ENCODE measurements around the gene STK32B.

Gene STK32B

GRCh38 chr4:5456296-5456845, 405.1 kb downstream of the STK32B start:
- DNase-seq, result no peak

DNA sequence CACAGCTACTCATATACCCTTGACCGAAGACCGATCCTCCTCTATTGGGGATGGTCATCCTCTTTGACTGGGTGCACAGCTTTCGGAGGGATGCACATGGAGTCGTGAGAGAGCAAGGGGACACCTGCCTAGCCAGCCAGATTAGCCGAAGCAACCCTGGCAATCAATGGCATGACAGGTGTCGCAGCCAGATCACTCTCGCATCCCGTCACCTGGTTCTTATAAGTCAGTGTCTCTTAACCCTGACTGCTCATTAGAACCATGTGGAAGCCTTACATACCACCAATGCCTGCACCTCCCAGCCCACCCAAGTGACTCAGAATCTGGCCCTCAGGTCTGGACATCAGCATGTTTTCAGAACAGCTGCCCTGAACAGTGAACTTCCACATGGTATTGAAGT, 407.4 kb downstream of the STK32B start:
- no peak for DNase-seq

- no peak for DNase-seq
Observed at GRCh38 chr4:5459236-5459635, 408.0 kb downstream of the STK32B start.

DNA sequence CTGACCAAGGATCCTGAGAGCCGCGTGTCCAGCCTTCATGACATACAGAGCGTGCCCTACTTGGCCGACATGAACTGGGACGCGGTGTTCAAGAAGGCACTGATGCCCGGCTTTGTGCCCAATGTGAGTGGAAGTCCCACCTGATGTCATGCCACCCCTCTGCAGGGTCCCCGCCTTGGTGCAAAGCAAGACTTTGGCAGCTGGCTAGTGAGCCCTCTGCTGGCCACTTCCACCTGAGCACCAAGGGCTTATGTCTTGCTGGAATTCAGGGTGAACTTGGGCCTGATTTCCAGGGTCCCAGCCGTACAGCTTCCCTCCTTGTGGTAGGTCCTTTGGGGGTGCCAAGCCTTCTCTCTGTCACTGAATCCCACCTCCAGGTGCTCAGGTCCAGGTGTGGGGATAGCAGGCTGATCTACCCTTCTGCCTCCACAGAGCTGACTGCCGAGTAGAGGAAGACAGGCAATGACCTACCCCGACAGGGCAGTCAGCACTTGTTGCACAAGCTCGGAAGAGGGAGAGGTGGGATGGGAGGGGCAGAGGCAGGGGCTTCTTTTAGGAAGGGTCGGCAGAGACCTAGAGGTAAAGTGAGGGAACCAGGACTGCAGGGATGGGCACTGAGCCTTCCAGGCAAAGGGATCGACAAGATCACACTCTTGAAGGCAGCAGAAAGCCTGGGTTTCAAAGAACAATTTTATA, 409.0 kb downstream of the STK32B start:
- DNase-seq, result peak; percentile 72

GRCh38 chr4:5461477-5461876, 410.2 kb downstream of the STK32B start:
- DNase-seq, result no peak

GRCh38 chr4:5462254-5462835, 411.1 kb downstream of the STK32B start:
- no peak for DNase-seq

- no peak for DNase-seq
Observed at GRCh38 chr4:5462896-5463295, 411.6 kb downstream of the STK32B start.

- no peak for DNase-seq
Observed at GRCh38 chr4:5463361-5463760, 412.1 kb downstream of the STK32B start.

- no peak for DNase-seq
Observed at GRCh38 chr4:5463936-5464650, 412.8 kb downstream of the STK32B start.

DNA sequence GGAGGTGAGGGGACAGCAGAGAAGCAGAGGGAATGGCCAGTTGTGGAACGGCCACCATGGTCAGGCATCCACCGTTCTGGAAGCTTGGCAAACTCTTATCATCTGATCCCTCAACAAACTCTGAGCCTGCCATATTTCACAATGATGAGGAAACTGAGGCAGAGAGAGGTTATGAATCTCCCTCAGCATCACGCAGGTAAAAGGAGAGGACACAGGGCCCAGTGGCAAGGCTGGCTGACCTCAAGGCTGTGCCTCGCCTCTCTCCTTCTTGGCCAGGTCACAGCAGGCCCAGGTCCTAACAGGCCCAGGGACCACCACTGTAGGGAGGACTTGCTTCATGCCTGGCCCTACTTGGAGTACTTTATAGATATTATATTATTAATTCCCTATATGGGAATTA, 414.2 kb downstream of the STK32B start:
- no peak for DNase-seq

DNA sequence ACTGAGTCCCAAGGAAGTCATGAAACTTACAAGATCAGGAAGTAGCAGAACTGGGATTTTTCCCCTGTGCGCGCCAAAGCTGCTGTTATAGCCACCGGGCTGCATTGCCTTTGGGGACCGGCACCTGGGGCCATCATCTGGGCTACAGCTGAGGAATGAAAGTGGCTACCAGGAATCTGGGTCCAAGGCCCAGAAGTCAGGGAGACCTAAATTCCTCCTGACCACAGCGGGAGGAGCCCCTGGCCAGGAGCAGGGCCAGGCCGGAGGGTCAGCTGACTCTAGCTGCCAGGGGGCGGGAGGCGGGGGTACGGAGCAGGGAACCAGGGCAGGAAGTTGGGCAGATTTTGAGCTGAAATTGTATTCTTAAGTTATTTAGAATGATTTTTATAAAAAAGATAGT, 414.7 kb downstream of the STK32B start:
- no peak for DNase-seq

GRCh38 chr4:5467111-5467510, 415.8 kb downstream of the STK32B start:
- DNase-seq, result no peak

- no peak for DNase-seq
Observed at GRCh38 chr4:5469151-5469775, 418.0 kb downstream of the STK32B start.

- DNase-seq, result no peak
Observed at GRCh38 chr4:5469861-5470260, 418.6 kb downstream of the STK32B start.

DNA sequence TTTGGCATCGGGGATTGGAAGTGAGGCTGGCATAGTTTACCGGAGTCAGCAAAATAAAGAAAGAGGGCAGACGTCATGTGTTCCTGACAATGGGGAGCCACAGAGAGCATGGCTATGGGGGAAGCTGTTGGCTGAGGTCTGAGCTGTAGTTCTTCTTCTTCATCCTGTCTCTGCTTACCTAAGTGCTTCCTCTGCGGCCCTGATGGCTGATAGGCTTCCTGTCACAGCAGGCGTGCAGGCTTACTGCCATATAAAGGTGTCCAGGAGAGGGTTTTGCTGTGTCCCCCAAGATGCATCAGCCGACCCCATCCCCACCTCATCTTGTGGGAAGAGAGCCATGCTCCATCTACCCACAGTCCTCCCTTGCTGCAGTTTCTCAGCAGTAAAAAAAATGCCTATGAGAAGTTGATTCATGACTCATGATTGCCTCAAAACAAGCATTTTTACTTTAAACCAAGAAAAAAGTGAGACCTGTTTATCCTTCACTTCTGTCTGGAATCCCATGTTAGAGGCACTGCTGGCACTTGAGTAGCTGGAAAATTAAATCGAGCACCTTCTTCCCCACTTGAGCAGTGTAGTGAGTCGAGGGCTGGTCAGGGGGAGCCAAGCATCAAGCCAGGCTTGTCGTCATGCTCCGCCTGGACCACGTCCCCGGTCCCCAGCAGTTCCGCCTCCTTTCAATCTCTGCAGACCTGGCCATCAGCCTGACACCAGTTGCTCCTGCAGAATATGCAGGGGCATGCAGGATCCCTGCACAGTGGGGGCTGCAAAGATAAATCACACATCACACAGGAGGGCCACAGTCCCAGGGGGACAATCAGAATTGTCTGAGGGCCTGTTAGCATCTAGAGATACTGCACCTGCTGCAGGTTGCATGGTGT, 419.3 kb downstream of the STK32B start:
- DNase-seq, result no peak

DNA sequence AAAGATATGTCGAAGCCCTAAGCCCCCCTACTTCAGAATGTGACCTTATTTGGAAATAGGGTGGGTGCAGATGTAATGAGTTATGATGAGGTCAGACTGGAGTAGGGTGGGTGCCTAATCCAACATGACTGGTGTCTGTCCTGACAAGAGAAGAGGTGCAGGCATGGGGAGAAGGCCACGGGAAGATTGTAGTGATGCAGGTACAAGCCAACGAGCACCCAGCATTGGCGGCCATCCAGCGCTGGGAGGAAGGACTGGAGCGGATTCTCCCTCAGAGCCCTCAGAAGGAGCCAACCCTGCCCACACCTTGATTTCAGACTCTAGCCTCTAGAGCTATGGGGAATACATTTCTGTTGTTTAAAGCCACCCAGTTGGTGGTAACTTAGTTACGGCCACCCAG, 419.9 kb downstream of the STK32B start:
- no peak for DNase-seq

GRCh38 chr4:5471691-5472090, 420.4 kb downstream of the STK32B start:
- DNase-seq, result no peak

DNA sequence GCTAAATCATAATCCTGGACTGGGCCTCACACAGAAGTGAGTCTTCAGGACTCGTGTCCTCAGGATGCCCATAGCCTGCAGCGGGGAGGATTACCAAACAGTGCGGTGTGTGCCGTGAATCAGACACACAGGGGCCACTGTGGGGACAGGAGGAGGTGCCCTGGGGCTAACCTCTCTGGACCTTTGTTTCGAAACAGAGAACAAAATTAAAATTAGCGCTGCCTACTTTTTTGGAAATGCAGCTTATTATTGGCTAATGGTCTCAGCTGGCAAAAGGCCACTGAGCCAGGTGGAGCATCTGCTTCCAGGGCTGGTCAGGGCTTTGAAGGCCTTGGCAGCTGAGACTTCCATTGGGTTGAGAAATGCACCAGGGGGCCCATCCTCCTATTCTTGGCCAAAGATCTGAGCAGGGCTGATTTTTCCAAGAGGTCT, 420.9 kb downstream of the STK32B start:
- DNase-seq, result no peak

GRCh38 chr4:5473125-5473524, 421.8 kb downstream of the STK32B start:
- DNase-seq, result no peak

DNA sequence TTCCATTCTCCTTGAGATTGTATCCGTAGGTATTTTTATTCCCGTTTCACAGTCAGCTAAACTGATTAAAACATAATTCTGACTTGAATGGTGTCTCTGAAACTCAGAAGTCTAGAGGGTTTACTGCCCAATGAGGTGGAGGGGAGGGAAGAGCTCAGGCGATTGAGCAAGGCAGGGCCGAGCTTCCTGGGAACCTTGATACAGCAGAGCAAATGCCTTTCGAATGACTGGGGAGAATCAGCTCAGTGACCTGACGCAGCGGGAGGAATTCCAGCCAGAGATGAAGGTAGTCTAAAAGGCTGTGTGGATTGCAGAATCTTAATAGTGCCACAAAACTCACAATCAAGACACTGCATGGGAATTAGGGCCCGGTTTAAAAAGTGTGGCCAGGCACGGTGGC, 423.5 kb downstream of the STK32B start:
- no peak for DNase-seq

DNA sequence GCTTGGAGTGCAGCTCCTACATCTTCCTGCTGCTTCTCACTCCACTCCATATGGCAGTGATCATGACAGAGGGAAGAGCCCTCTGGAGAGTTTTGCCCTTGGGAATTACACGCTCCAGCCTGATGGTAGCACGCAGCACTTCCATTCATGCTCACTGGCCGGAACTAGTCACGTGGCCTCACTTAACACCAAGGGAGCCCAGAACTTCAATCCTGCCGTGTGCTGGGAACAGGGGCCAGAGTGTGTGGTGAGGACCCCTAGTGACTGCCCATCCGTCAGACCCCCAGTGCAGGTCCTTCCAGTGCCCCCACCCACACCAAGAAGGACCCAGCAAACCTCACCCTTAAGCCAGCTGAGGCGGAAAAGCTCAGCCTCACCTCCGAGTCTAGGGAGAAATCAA, 426.3 kb downstream of the STK32B start:
- DNase-seq, result no peak

DNA sequence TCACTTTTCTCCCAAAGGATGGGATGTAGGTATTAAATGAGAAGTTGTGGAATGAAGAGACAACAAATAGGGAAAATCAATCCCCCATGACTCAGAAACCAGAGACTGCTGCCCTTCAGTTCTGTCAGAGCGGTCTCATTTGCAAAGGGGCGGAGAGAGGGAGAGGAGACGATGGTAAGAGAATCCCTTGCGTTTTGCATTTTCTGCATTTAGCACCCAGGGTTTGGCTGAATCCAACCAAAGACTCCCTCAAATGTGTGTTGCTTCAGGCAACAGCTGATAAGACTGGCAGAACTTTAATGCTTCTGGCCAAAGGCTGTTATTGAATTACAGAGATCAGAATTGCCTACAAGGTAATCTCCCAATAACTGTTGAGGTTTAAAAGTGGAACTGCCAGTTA, 426.9 kb downstream of the STK32B start:
- no peak for DNase-seq

DNA sequence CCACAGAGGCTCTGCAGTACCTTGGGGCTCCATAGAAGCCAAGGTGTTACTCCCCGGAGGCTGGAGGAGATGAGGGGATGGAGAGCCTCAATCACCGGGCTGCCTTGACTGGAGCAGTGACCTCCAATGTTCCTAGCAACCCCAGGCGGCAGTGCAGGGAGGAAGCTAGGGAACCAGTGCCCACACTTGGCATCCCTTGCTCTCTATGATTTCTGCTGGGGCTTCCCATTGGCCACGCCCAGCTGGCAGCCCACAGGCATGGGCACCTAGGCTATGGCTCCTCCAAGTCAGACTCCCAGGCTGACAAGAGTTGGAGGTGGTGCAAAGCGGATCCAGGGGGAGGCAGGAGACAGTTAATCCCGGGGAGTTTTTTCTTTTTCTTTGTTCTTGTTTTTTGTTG, 427.4 kb downstream of the STK32B start:
- DNase-seq, result no peak
